Cardiac fibroblast (primary cell): Measurements from ENCODE around the gene POU2F1.

Experiments used
- DNase-seq, 2 donors: peaks; one replicate each; pipeline versions ENCODE4 v3.0.0 to v3.0.0-alpha.2; 2010; ENCODE audit warnings: low read depth in 2 of 2
- H3K4me3 ChIP-seq, 2 donors: replicated peaks in 1 of 2; 1 replicate in 1 of 2; 2 replicates in 1 of 2; pipeline ENCODE4 v1.5.1; 2011; ENCODE audit warnings: low read depth in 2 of 2, low read length in 2 of 2, mild to moderate bottlenecking in 2 of 2, moderate library complexity in 1 of 2
- TF ChIP-seq, protein P1 (sequence below): IDR thresholded peaks from one replicate; pipeline ENCODE4 v1.5.1; 2011; ENCODE audit warnings: low read depth, mild to moderate bottlenecking, low read length, inconsistent platforms

Gene POU2F1

DNA sequence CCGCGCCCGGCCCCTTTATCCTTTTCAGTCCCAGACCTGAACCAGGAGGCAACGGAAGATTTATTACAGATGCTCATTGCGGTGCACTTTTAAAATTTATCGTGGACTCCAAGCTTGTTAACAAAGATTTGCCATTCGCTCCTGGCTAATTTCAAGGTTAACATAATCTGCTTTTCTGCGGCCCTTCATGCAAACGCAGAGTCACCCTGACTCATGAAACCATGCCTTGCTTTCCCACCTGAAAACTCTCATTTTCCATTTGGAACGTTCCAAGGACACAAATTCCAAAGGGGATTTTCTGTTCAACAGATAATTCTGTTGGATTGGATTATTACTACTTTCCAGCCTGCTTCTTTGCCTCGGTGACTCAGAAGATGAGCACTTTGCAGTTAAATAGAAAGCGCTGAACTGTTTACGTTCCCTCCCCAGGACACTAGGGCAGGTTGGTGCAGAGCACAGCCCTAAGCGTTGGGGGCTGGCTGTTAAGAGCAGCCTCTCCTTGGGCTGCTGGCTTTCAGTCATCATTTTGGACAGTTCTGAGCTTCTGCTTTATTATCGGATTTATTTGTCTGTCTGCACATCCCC is 246.5 kb downstream of the POU2F1 start:
- TF ChIP-seq, protein P1, sequence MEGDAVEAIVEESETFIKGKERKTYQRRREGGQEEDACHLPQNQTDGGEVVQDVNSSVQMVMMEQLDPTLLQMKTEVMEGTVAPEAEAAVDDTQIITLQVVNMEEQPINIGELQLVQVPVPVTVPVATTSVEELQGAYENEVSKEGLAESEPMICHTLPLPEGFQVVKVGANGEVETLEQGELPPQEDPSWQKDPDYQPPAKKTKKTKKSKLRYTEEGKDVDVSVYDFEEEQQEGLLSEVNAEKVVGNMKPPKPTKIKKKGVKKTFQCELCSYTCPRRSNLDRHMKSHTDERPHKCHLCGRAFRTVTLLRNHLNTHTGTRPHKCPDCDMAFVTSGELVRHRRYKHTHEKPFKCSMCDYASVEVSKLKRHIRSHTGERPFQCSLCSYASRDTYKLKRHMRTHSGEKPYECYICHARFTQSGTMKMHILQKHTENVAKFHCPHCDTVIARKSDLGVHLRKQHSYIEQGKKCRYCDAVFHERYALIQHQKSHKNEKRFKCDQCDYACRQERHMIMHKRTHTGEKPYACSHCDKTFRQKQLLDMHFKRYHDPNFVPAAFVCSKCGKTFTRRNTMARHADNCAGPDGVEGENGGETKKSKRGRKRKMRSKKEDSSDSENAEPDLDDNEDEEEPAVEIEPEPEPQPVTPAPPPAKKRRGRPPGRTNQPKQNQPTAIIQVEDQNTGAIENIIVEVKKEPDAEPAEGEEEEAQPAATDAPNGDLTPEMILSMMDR = no peak
- DNase-seq = no peak
- H3K4me3 ChIP-seq = no peak overlapping the region

DNA sequence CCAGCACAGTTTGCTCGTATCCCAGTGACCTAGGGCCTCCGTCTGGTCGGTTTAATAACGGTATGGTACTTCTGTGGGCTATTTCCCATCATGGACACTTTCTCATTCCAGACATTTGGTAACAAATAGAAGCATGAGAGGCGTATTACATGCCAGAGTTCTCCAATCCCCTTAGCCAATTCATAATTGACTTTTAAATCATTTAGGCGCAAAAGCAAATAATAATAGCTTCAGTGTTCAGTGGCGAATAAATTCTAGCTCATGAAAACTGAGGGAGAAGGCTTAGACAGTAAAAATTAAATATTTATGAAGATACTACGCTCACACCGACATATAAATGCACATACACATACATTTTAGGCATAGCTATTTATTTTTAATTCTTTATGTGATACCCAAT is 247.1 kb downstream of the POU2F1 start:
- H3K4me3 ChIP-seq = no peak overlapping the region
- no peak for DNase-seq
- TF ChIP-seq, protein P1 = no peak

DNA sequence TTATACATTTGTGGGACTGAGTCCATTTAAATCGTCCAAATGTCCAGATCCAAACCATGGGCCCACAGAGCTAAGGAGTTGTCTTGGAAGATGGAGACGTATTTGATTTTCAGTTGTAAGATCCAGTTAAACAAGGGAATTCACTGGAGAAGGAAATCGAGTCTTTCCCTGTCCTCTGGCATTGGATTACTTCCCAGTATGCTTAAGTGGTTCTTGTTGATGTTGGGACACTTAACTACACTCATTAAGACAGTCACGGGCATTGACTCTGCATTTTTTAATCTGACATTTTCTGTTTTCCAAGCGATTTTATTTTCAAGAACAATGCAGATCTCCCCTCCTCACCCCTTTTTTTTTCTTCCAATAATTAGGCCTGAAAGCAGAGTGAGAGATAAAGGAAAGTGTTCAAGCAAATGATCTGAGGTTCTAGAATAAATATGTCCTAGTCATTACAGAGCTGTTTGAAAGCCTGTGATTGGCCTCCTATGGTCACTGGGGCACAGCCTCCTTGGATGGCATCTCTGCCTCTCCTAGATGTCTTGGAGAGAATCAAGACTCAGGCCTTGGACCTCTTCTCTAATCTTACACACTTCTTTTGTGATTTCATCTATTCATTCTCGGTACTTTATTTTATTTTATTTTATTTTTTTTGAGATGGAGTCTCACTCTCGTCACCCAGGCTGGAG is 248.7 kb downstream of the POU2F1 start:
- H3K4me3 ChIP-seq = no peak overlapping the region
- TF ChIP-seq, protein P1 = no peak
- no peak for DNase-seq

DNA sequence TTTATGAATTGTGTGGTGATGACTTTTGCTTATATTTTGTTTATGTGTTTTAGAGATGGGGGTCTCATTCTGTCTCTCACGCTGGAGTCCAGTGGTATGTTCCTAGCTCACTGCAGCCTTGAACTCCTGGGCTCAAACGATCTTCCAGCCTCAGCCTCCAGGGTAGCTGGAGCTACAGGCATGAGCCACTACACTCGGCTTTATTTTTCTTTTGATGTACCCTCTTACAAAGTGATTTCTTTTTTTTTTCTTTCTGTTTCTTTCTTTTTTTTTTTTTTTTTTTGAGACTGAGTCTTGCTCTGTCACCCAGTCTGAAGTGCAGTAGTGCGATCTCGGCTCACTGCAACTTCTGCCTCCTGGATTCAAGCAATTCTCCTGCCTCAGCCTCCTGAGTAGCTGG is 250.9 kb downstream of the POU2F1 start:
- TF ChIP-seq, protein P1 = no peak
- DNase-seq = no peak
- H3K4me3 ChIP-seq = no peak overlapping the region

DNA sequence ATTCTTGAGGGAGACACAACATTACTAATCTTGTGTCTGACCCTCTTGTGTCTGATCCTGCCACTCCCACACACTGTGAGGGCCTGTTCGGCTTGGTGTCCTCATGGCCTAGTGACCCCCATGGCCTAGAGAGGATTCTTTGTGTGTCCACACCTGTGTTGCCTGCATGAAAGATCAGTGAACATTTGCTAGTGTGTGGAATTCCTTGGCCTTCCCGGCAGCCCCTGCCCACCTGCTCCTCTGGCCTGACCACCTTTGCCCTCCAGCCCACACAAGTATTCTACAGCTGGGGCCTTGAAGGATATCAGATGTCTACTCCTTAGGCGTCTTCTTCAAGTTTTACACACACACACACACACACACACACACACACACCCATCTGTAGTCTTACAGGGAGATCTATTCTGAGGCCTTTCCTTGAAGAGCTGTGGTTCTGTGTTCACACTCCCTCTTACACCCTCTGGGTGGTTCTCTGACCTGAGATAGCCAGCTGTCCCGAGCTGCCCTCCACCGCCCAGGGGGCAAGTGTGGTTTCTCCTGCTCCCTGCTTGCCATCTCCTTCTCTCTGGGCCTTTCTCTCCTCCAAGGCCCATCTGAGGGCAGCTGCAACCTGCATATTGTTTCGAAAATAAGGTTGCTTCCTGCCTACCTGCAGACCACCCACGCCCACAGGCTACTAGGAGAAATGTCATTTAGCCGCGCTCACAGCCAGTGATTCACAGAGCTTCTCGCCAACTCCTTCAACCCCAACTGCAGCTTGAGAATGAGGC is 252.3 kb downstream of the POU2F1 start:
- TF ChIP-seq, protein P1 = no peak
- DNase-seq = no peak
- no peak overlapping the region for H3K4me3 ChIP-seq

DNA sequence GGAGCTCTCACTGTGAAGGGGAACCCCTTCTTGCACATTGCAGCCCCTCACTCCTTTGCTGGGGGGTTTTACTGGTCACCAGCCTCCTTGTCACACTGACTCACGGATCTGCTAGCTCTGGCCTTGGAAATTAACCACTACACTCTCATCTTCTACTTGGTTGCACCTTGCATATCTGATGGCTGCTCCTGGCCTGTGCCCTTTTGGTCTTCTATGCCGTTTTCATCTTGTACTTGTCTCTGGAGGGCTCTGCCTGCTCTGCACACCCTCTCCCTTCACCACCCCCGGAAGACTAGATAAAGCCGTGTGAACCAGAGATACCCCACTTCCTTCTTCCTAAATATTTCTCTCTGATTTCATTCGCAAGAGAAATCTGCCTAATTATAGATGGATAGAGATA is 253.1 kb downstream of the POU2F1 start:
- H3K4me3 ChIP-seq = no peak overlapping the region
- no peak for DNase-seq

More for the DNA sequence above, 253.1 kb downstream of the POU2F1 start:
- TF ChIP-seq, protein P1 = no peak
